ENCODE results near the gene MLPH.

The MLPH gene

DNA sequence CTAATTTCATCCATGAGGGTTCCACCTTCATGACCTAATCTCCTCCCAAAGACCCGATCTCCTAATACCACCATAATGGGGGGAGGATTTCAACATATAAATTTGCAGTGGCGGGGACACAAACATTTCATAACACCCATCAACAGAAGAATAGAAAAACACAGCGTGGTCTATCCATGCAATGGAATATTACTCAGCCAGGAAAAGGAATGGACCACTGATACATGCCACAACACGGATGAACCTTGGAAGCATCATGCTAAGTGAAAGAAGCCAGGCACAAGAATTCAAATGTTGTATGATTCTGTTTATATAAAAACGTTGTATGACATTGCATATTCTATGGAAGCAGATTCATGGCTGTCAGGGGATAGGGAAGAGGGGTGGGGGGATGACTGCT is 82.0 kb downstream of the MLPH start:
- DNase-seq: no peak

DNA sequence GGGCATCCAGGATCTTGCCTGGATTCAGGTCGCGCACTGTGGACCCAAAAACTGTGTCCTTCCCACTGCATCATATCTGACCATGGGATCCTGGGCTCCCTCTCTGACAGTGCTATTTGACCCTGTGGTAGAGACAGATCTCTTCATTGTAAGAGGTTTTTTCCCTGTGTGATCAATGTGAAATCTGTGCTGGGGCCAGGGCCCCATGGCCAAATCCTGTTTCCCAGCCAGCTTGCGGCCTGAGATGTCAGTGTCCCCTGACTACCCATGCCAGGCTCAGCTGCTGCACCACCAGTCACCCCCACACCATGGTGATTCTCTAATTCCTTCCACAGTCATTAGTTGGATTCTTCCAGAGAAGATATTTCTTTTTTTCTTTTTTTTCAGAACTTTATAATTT is 82.8 kb downstream of the MLPH start:
- DNase-seq: no peak

DNA sequence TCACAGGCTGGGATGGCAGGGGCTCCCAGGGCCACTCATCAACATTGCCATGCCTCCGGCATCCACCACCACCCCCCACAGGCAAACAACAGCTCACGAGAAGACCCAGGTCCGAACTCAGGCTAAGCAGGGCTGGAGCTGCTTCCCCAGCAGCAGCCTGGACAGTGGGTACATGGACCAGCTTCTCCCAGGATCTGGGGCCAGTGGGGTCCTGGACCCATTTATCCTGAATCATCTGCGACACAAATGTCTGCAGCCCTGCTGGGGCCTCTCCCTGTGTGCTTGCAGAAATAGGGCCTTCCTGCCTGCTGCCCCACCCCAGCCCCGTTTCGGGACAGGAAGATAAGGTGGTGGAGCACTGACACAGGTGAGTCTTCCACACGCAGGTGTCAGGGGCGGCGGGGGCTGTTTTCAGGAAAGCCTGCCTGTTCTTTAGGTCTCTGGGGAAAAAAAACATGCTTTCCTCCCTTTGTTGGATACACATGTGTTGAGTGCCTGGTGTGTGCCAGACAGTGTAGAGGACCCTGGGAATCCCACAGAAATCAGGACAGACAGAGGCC is 83.8 kb downstream of the MLPH start:
- DNase-seq: no peak

DNA sequence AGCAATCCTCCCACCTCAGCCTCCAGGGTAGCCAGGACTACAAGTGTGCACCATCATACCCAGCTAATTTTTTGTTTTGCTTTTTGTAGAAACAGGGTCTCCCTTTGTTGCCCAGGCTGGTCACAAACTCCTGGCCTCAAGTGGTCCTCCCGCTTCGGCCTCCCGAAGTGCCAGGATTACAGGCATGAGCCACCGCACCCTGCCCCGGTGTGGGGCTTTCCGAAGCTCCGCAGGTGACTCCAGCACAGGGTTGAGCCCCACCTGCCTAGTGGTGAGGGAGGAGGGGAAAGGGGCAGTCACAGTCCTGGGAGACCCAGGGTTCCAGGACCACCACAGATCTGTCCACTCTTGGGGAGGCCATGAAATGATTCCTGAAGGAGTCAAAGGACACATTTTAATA is 84.5 kb downstream of the MLPH start:
- DNase-seq: no peak

DNA sequence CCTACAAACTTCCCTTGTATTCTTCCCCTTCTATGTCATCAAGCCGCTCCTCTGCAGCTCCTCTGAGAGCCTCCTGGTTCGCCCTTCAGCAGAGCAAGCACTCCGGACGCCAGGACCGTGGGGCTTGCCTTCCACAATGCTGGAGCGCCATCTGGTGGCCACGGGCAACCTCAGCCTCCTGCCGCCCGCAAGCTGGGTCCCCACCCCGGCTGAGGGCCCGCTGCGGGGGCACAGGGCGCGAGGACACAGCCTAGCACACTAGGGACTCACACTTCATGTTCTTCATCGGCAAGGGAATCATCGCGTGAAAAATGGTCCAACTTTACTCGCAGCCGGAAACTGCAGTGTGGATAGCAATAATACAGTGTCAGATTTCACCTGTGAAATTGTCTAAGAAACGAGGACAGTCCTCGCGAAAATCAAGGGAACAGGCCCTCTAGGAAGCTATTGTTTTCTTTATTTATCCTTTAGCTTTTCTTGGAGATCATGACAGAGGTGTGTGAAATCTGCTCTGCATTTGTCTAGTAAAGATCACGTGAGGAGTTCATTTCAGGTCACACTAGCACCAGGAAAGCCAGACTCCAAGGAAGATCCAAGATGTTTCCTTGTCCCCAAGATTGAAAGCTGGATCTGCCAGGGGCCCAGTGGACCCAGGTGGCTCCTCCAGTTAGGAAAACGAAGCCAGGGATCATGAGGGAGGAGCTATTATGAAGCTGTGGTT is 85.1 kb downstream of the MLPH start:
- peak; percentile 88 for DNase-seq

DNA sequence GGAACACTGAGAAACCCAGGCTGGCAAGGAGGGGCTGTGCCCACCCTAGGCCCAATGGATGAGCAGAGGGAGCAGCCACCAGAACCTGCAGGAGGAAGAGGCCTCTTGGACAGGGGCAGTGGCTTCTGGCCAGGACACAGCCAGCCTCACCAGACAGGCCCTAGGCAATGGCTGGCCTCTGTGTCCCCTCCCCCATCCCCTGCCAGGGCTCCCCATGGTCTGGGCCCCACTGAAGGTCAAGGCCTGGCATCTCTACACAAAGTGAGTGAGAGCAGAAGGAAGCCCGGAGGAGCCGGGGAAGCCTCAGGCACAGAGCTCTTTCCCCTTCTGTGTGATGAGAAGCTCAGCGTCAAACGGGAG is 85.7 kb downstream of the MLPH start:
- DNase-seq: no peak

DNA sequence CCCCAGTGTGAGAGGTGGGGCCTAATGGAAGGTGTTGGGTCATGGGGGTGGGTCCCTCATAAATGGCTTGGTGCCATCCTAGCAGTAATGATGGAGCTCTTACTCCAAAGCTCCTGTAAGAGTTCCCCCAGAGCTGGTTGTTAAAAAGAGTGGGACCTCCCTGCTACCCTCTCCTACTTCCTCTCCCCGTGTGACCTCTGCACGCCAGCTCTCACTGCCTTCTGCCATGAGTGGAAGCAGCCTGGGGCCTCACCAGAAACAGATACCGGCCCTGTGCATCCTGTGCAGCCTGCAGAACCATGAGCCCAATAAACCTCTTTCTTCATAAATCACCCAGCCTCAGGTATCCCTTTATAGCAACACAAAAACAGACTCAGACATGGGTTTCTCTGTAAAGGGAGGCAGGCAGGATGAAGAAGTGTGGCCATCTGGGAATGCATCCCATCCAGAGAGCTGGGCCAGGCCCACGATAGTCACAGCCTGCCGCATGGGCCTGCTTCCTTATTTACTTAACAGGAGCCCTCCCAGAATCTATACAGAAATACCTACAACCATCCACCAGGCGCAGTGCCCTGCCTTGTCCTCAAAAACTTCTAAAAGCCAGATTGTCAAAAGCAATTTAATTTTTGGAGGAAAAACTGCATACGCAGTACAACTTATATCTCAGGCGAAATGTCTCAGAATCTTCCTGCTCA is 86.8 kb downstream of the MLPH start:
- DNase-seq: no peak

DNA sequence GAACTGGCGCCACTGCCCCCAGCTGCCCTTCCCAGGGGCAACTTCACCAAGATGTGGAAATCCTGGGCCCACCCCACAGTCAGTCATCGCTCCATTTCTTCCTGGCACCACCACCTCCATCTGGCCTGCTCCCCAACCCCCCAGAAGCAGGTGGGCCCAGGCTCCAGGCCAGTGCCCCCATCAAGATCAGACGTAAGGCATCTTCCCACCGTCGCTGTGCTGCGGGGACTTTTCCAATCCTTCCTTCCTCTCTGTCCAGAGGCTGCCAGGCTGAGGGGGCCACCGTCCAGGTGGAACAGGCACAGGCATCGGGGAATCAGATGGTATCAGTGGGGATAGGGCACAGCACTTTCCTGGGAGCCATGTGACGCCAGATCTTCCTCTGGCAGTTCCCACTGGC is 87.4 kb downstream of the MLPH start:
- DNase-seq: no peak

DNA sequence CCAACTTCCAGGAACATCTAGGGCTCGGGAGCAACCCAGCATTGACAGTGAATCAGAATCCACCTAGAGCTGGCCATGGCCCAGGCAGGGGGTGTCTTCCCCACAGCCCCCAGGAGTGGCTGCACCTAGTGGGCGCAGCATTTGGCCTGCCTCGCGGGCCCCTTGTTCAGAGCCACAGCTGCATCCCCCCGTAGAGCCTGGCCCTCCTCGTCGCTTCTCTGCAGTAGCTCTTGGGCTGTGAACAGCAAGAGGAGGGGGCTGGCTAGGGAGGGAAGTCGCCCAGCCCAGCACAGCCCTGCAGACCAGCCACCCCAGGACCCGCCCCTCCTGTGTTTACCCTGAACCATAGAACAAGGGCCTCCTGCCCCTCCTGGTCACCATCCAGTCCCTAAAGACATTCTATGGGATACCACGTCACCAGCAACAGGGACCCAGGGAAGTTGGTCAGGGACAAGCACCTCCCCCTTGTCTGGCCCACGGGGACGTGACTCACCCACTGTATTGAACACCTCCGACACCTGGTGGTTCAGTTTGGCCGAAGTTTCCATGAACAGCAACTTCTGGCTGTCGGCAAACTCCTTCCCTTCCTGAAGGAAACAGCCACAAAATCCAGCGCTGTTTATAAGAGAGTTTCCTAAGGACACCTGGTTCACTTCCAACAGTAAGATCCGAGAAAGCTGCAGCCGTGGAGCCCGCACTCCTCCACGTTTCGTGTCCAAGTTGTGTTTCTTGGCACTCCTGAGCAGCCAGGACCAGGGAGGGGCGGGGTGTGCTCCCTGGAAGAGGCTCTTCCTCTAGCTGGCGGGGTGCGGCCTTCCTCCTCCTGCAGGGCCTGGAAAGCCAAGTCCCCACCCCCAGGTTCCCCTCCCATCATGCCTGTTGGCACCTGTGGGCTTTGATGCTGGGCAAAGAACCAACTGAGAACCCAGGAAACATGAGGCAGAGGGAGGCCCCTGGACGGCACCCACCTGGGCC is 88.1 kb downstream of the MLPH start:
- DNase-seq: no peak

DNA sequence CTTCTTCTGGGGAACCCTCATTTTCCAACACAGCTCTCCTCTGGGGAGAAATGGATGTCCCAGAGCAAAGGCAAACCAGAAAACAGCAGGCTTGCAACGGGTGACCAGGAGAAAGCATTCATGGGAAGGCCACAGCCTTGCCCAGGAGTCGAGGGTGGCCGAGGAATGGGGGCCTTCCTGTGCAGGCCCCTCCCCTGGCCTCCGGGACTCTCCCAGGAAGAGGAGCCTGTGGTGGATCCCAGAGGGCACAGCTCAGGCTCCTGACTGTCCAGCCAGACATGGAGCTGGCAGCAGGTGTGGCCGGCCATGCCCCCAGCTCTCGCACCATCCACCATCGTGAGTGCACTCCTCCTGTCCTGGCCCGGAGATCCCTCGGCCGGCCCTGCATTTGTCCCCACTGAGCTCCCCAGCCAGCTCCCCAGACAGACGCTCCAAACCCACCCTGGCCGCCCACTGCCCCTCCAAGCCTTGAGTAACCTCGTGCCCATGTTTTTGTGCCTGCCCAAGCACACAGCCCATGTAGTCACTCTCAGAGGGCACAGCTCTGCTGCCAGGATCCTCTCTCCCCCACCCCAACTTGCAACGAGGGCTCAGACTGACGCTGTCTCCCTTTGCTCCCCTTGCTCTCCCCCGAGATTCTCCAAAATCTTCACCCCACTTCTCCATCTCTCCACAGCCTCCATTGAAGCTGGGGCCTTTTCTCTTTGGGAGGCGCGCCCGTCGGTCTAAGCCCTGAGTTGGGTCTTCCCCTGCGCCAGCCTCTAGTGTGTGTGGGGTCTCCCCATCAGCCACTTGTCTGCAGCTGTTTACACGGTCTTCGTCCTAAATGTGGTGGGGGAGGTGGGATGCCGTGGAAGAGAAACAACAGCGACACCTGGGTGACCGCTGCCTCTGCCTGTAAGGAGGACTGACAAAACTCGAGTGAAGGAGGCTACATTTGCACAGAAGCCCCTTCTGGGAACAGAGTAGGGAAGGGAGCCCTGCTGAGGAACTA is 89.1 kb downstream of the MLPH start:
- DNase-seq: no peak

DNA sequence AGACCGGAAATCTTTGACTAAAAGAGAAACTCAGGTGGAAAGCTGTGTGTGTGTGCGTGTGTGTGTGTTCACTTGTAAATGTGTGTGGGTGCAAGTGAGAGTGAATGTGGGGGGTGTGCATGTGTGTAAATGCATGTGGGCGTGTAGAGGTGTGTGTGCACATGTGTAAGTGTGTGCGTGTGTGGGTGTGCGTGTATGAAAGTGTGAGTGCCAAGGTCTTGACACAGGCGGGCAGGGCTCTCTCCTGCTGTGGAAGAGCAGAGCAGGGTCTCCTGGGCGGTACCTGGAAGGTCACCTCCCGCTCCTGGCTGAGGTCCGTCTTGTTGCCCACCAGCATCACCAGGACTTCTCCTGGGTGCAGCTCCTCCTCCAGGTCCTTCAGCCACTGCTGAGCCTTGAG is 89.9 kb downstream of the MLPH start:
- no peak for DNase-seq

DNA sequence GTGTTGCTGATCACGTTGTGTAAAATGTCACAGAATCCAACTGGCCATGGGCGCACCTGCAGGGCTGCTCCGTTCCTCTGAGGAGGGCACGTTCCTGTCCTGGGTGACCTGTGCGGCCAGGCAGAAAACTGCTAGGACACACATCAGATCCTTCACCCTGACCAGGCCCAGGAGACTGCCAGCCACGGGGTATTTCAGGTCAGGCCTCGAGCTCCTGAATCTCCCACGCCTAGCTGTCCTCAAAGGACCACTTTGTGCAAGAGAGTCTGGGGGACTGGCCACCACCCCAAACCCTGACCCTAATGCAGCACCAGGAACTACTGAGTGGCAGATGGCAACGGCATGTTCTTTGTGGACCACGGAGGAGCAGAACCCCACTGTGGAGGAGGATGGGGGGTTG is 90.4 kb downstream of the MLPH start:
- no peak for DNase-seq

DNA sequence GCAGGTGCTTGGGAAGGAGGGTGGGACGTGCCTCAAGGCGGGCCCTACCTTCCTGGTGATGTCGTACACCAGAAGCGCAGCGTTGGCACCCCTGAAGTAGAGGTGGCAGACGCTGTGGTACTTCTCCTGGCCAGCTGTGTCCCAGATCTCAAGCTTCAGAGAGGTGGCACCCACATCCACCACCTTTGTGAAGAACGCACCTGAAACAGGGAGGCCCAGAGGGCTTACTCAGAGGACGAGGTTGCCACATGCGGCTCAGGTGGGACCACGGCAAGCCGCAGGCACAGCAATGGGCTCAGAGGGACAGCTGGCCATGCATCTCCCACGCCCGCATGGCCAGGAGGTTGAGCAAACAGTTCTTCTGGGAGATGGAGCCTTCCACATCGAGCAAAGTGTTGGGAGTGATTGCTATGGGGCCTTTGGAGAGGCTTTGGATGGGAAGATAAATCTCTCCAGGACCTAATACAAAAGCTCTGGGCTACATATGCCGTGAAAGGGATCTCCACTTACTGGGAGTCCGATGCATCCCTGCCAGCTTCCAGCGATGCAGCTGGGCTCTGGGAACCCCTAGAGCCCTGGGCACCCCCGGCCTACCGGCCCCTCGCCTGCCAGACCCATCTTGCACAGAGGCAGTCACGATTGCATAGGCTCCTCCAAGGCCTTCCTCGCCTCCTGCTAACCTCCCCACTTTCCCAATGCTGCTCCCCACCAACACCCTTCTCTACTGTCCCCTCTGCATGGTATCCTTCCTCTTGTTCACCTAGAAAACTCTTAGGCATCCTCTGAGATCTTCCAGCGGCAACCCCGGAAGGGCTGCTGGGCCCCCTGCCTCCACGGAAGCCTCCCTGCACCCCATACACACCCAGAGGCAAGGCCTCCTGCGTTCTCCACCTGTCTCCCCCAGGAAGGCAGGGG is 91.2 kb downstream of the MLPH start:
- DNase-seq: no peak

DNA sequence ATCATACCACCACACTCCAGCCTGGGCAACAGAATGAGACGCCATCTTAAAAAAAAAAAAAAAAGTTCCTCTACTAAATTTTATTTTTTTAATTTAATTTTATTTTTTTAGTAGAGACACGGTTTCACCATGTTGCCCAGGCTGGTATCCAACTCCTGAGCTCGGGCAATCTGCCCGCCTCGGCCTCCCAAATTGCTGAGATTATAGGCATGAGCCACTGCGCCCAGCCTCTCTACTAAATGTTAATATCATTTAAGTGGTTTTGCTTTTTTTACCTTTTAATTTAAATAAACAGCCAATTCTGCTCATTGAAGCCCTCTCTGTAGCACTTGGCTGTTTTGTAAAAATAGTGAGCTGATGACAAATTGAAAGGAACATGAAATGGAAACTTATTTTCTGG is 94.3 kb downstream of the MLPH start:
- no peak for DNase-seq

DNA sequence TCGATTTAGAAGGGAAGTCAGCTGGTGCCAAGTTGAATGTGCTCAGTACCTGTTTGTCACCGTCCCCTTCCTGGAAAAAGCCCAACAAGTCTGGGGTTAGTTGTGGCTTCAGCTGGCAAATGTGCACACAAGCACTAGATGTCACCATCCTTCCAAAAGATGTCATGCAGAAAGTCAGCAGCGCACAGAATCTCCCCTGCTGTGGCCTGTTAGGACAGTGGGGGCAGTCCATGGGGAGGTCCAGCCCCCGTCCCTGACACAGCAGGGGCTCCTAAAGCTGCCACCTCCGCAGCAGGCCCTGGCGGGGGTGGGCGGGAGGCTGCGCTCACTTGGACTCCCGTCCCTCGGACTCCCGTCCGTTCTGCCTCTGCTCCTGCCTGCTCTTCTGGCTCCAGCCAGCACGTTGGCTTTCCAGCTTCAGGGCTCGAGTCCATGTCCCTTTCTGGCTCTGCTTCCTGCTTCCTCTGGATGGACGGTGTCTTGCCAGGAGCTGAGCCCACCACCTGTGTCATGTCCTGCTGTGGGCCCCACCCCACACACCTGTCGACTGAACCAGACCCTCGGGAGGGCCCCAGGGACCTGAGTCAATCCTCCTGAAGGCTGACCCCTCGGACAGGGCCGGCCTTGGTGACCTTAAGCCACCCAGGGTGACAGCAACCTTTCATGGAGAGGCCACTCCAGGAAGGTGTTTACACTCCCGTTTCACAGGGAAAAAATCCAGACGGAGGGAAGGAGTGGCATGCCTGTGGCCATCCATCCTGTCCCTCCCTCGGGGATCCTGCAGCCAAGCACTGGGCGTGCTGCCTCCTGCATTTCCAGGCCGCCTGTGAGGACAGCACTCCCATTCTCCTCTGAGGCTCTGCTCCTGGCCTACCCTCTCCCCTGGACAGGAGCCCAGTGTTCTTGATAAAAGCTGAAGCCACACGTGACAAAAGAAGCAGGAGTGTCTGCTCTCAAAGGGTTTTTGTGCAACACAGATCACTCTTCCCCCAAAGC is 95.0 kb downstream of the MLPH start:
- DNase-seq: peak; percentile 82

DNA sequence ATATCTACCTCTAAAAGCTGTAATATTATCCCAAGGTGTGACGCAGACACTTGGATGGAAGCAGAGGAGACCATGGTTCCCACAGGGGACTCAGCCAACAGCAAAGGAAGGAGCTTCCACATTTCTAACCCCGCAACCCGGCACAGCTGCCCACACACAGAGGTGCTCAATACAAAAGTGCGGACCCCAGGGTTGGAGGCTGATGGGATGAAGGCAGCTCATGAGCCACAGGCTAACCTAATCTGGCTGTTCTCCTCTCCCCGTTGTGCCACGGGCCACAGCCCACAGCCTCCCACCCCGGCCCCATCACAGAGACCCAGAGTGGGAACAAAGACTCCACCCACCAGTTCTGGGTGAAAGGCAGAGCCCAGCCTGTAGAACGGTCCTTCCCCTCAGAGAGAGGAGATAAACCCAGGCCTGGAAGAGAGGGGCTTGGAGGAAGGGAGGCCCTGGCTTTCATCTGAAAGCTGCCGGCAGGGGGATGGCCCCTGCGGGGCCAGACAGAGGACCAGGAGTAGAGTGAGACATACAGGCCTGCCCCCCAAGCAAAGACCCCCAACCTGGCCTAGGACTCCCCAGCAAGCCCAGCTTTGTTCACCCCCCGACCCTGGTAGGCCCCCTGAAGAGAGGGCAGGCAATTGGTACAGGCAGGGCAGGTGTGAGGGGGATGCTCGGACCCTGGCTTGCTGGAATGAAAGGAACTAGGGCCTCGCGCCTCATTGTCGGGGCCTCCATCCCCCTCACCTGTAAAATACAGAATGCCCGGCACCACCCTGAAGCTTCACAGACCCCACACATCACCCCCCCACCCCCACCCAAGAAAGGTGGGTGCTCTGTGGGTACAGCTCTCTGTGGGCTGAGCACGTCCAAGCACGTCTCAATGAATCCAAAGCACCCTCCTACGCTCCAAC is 96.6 kb downstream of the MLPH start:
- no peak for DNase-seq

DNA sequence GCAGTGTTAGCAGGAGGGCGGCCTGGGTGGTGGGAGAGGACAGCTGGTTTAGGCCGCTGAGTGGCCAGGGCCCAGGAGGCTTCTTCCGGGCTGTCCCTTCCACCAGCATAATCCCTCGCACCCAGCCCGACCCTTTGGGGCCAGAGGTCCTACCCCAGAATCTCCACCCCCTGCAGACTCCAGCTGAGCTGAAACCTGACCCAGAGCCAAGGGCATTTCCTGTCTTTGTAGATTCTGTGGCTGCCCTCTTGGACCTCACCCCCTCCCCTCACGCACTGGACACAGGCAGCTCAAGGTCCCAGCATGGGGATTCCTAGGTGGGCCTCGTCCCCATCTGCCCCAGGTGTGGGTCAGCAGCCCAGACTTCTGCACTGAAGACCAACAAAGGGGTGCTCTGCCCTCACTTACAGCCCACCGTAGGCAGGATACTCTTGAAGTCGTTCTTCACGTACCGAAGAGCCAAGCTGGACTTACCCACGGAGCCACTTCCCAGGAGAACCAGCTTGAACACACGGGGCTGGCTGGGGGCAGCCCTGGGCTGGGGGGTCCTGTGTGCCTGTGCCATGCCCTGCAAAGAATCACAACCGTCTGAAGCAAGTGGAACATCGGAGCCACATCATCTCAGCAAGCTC is 98.7 kb downstream of the MLPH start:
- no peak for DNase-seq

All from fibroblast of skin of back (primary cell).